NB4 (cell line): ENCODE measurements around the gene KCNC2.

Experiments
- MAX ChIP-seq: IDR thresholded peaks from 2 replicates; pipeline ENCODE4 v1.6.1; 2011; ENCODE audit warnings: low read depth, low read length
- POLR2A ChIP-seq: IDR thresholded peaks from 2 replicates; pipeline ENCODE4 v1.6.1; 2011; ENCODE audit warnings: mild to moderate bottlenecking; ENCODE audit not compliant: insufficient read length; ENCODE audit errors: extremely low read depth
- TF ChIP-seq, protein P1 (sequence below): IDR thresholded peaks from one replicate; pipeline ENCODE4 v1.5.1; 2012; ENCODE audit warnings: low read depth, low read length

DNA sequence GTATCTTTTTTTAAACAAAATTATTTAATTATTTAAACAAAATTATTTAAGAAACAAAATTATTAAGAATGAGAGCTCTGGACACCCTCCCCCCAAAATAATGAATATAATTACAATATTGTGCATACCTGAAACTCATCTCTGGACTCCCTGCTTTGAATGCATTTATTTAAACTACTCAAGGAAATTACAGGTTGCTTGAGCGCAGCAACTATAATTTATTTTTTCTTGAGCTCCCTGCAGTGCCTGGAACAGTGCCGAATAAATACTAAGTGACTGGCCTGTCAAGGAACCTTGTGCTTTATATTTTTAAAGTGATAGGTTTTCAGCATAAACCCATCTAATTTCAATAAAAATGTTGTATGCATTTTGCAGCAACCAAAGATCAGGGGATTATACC is 93.9 kb downstream of the KCNC2 start:
- TF ChIP-seq, protein P1, sequence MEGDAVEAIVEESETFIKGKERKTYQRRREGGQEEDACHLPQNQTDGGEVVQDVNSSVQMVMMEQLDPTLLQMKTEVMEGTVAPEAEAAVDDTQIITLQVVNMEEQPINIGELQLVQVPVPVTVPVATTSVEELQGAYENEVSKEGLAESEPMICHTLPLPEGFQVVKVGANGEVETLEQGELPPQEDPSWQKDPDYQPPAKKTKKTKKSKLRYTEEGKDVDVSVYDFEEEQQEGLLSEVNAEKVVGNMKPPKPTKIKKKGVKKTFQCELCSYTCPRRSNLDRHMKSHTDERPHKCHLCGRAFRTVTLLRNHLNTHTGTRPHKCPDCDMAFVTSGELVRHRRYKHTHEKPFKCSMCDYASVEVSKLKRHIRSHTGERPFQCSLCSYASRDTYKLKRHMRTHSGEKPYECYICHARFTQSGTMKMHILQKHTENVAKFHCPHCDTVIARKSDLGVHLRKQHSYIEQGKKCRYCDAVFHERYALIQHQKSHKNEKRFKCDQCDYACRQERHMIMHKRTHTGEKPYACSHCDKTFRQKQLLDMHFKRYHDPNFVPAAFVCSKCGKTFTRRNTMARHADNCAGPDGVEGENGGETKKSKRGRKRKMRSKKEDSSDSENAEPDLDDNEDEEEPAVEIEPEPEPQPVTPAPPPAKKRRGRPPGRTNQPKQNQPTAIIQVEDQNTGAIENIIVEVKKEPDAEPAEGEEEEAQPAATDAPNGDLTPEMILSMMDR, result no peak
- TF ChIP-seq POLR2A (no peak), MAX (no peak)
